Thymus (tissue), 11 donors: ENCODE results near the gene GPHA2. TPM values are rescaled to one million over a fixed set of nuclear protein-coding genes. Genes with fewer than 3 reads are reported as not detected.

ENCODE experiments used
- DNase-seq, 9 donors: peaks; one replicate each; pipeline ENCODE4 v3.0.0-alpha.2; 2013; ENCODE audit warnings: low spot score in 9 of 9, low read depth in 6 of 9, missing footprints in 1 of 9
- H3K27ac ChIP-seq, 2 donors: one replicate each; pipeline ENCODE4 v1.5.1; 2013; ENCODE audit warnings: control low read depth in 1 of 2, low read depth in 1 of 2, low read length in 1 of 2, mild to moderate bottlenecking in 1 of 2, moderate library complexity in 1 of 2
- H3K27me3 ChIP-seq, 2 donors: one replicate each; pipeline ENCODE4 v1.5.1; 2013; ENCODE audit warnings: low read length in 1 of 2; ENCODE audit not compliant: control insufficient read depth in 2 of 2, insufficient read depth in 1 of 2
- H3K36me3 ChIP-seq, 2 donors: one replicate each; pipeline ENCODE4 v1.5.1; 2013; ENCODE audit warnings: low read length in 1 of 2, mild to moderate bottlenecking in 1 of 2, moderate library complexity in 1 of 2; ENCODE audit not compliant: control insufficient read depth in 2 of 2, insufficient read depth in 2 of 2
- H3K4me1 ChIP-seq, 2 donors: one replicate each; pipeline ENCODE4 v1.5.1; 2013; ENCODE audit warnings: low read length in 2 of 2; ENCODE audit not compliant: control insufficient read depth in 2 of 2, insufficient read depth in 2 of 2
- H3K4me3 ChIP-seq, 2 donors: one replicate each; pipeline ENCODE4 v1.5.1; 2013; ENCODE audit warnings: low read length in 2 of 2, control low read depth in 1 of 2, mild to moderate bottlenecking in 1 of 2
- H3K9me3 ChIP-seq, 2 donors: one replicate each; pipeline ENCODE4 v1.5.1; 2013; ENCODE audit warnings: low read length in 1 of 2, mild to moderate bottlenecking in 1 of 2; ENCODE audit not compliant: control insufficient read depth in 2 of 2, insufficient read depth in 1 of 2
- WGBS: extraction: QIAGEN DNeasy Blood & Tissue Kit; methylation state at CpG from one replicate; pipeline ENCODE4 v1.1.7; 2013; 5-methylcytosine and 5-hydroxymethylcytosine counted together
- polyA plus RNA-seq: library from polyadenylated mRNA; stranded (reverse); fragments of 200-250 nt; gene quantifications from one replicate; pipeline ENCODE4 v1.2.3, GENCODE V29; 2013
- total RNA-seq: library from RNA; stranded (reverse); fragments of 120-200 nt; gene quantifications from one replicate; pipeline ENCODE4 v1.2.4, GENCODE V29; 2013
- donor health status: healthy.

GPHA2 gene
- total and polyA plus RNA-seq, 2 donors: 0.47 to 1.6 TPM

DNA sequence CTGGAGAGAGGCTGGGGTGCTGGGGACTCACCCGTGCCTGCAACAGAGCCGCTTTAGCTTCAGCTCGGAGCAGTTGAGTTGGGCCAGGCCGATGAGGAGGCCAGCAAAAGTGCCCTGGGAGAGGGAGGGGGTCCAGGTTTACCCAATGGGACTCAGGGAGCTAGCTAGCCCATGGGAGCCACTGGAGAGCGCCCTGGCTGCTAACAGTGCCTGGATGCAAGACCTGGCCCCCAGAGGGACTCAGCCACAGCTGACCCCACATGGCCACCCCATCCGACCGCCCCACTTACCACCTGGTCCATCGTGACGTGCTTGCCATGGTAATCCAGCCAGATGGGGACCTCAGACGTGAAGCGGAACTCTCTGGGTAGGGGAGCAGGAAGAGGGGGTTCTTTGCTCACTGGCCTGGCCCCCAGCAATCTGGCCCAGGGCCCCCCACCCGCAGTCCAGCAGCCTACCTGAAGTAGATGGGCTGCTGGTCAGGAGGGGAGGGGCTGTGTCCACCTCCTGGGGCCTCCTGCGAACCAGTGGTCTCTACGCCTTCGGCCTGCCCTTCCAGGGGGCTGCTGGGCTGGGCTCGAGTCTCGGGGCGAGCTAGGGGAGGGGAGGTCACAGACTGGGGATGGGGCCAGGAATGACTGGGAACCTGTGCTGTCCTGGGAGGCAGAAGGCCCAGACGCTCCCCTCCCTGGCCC is 38.2 kb downstream of the GPHA2 start:
- no peak overlapping the region for H3K4me3 ChIP-seq
- H3K4me1 ChIP-seq: peaks cover 0 to 7% of the 10 kb centered on the region in 2 donors
- H3K9me3 ChIP-seq: no peaks in the 10 kb centered on the region
- peaks cover 66 to 71% of the 10 kb centered on the region in 2 donors for H3K36me3 ChIP-seq
- H3K27me3 ChIP-seq: no peaks in the 10 kb centered on the region
- DNase-seq: no peak
- 98% methylated on average over 19 of the region's 19 CpGs for WGBS
- no peak overlapping the region for H3K27ac ChIP-seq

DNA sequence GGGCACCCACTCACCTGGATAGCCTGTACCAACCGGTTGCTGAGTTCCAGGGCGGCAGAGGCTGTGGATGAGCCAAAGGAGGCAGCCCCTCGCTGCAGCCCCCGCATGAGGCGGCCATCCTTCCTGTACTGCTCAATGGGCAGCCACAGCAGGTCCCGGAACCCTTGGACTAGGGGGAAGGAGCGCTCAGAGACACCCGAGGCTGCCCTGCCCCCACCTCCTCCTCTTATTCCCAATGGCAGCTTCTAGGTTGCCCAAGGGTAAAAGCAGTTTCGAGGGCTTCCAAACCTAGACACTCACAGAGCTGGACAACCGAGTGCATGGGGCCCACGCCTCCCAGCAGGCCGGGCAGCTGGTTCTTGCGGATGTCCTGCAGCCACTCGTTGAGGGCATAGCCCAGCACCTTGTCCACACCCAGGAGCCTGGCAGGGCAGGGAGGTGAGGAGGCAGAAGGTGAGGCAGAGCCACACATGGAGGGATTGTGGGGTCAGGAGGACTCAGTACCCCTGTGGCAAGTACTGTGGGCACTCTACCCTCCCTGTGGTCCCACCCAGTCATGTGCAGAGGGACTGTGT is 39.2 kb downstream of the GPHA2 start:
- DNase-seq: no peak
- H3K4me3 ChIP-seq: no peak overlapping the region
- peaks cover 57 to 61% of the 10 kb centered on the region in 2 donors for H3K36me3 ChIP-seq
- H3K4me1 ChIP-seq: peaks cover 0 to 10% of the 10 kb centered on the region in 2 donors
- H3K27me3 ChIP-seq: no peaks in the 10 kb centered on the region
- H3K9me3 ChIP-seq: no peaks in the 10 kb centered on the region
- WGBS: 96% methylated on average over 14 of the region's 14 CpGs
- H3K27ac ChIP-seq: no peak overlapping the region

DNA sequence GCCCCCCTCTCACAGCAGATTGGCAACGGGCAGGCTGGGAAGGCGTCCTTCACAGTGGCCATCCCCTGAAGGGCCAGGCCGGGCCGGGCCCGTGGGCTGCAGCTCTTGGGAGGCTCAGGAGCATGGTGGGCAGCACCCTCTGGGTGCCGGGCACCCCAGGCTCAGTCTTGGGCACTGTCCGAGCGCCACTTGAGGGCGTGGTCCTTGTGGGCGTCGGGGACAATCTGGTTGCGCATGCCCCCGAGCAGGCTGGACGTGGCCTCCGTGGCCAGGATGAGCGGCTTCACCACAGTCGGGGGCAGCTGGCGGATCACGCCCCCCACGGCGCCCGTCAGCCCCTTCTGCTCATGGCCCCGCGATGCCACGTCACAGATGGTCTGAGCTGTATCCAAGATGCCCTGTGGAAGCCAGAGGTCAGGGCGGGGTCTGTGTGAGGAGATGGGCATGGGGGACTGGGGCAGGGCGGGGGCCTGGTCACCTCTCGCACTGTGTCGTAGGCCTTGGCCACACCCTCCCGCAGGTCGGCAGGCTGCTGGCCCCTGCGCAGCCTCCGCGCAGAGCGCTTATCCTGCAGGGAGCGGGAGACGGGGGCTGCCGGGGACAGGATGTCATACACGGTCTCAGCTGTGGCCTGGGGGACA is 40.8 kb downstream of the GPHA2 start:
- Histone ChIP-seq H3K36me3 (peaks cover 42 to 47% of the 10 kb centered on the region in 2 donors), H3K4me1 (peaks cover 0 to 10% of the 10 kb centered on the region in 2 donors), H3K4me3 (no peak overlapping the region), H3K9me3 (no peaks in the 10 kb centered on the region), H3K27ac (no peak overlapping the region), H3K27me3 (no peaks in the 10 kb centered on the region)
- no peak for DNase-seq
- WGBS: 95% methylated on average over 39 of the region's 39 CpGs

DNA sequence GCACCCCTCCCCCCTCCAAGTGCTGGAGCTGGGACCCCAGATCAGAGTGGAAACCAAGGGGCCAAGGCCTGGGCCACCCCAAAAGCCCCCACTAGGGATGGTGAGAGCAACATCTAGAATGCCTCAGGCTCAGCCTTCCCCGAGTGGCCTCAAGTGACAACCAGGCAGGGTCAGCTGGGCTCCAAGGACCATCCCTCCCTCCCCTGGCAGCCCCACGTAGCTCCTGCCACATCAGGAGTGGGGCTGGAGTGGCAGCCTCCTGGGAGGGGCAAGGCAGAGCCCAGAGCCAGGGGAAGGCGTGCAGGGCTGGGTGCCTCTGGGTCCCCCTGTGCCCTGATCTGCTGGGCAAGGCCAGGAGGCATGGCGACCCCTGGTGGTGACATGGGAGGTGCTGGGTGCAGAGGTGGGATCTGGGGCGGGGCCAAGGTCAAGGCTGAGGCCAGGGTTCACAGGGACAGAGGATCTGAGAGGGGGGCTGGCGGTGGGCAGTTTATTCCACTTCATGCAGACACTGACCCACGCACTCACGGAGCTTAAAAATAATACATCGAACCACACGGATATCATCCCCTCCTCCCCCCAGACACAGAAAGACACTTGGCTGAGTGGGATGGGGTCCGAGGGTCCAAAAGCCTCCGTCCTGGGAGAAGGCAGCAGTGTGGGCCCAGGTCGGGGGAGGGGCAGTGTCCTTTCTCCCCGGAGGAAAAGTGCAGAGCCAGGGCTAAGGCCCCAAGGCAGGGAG is 41.5 kb downstream of the GPHA2 start:
- H3K27ac ChIP-seq: no peak overlapping the region
- H3K9me3 ChIP-seq: no peaks in the 10 kb centered on the region
- peak in 7 of 9 donors; percentile 69 to 92 (median 84) for DNase-seq
- H3K4me3 ChIP-seq: no peak overlapping the region
- 54% methylated on average over 14 of the region's 14 CpGs for WGBS
- H3K27me3 ChIP-seq: no peaks in the 10 kb centered on the region
- peaks cover 0 to 10% of the 10 kb centered on the region in 2 donors for H3K4me1 ChIP-seq
- peaks cover 37 to 44% of the 10 kb centered on the region in 2 donors for H3K36me3 ChIP-seq

DNA sequence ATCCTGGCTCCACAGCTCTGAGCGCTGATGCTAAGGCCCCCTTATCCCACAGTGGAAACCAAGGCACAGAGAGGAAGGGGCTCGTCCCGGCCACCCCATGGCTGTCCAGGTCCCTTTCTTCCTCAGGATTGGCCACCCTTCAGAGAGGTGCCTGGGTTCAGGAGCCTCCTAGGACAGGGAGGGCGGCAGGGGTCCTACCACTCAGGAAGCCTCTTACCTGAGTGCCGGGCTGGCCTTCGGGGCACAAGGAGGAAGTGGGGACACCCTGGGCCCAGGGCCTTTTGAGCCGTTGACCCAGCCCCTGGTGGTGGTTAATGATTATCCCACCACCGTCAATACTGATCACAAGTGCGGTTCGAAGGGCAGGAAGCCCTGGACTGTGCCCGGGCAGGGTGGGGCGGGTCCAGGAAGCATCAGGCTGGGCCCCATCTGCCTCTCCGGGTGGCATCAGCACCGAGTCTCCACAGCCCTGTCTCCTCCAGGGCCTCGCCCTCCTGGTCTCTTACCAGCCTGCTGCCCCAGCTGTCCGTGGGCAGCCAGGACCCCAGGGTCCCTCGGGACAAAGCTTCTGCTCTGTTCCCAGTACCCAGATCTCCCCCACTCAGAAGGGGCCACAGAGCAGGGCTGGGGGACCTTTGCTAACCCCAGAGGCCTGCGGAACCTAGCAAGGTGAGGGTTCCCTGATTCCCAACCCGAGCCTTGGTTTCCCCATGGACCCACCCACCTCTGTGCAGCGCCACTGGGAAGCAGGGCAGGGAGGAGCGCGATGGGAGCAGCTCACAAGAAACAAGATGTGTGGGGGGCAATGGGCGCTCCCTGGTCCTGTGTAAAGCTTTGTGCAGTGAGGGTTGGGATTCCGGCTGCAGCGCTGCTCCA is 42.3 kb downstream of the GPHA2 start:
- DNase-seq: no peak
- peaks cover 34 to 38% of the 10 kb centered on the region in 2 donors for H3K36me3 ChIP-seq
- WGBS: 92% methylated on average over 25 of the region's 25 CpGs
- peaks cover 0 to 10% of the 10 kb centered on the region in 2 donors for H3K4me1 ChIP-seq
- no peak overlapping the region for H3K27ac ChIP-seq
- no peaks in the 10 kb centered on the region for H3K9me3 ChIP-seq
- H3K27me3 ChIP-seq: no peaks in the 10 kb centered on the region
- no peak overlapping the region for H3K4me3 ChIP-seq

DNA sequence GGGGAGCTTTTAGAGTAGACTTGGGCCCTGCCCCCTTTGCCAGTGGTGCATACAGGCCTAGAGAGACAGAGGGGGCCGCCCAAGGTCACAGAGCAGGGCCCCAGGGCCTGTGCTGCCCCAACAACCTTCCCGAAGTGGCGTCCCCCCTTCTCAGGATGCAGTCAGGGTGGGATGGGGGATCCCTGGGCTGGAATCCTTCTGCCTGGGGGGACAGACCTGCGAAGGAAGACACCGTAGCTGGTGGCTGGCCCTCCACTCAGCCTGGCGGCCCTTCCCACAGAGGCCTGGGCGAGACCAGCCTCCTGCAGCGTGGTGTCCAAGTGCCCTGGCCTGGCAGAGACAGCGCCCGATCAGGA is 42.9 kb downstream of the GPHA2 start:
- Histone ChIP-seq H3K27me3 (no peaks in the 10 kb centered on the region), H3K4me1 (peaks cover 4 to 16% of the 10 kb centered on the region in 2 donors), H3K4me3 (no peak overlapping the region), H3K27ac (no peak overlapping the region), H3K9me3 (no peaks in the 10 kb centered on the region), H3K36me3 (peaks cover 28 to 31% of the 10 kb centered on the region in 2 donors)
- WGBS: 96% methylated on average over 10 of the region's 10 CpGs
- DNase-seq: no peak

DNA sequence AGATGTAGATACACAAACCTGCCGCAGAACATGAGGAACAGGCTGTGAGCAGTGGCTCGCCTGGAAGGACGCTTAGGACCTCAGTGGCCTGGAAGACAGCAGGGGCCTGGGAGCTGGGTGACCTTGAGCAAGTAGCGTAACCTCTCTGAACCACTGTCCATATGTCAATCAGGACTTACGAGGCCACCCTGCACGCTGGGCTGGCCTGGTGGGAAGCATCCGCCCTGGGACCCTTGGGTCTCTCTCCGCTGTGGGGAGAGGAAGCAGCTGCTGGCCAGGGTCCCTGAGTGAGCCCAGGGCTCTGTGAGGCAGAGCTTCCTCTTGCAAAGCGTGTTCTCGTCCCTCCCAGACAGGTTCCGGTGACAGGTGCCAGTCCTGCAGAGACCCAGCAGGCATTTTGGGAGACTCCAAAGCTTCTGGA is 43.3 kb downstream of the GPHA2 start:
- no peak overlapping the region for H3K27ac ChIP-seq
- WGBS: 83% methylated on average over 11 of the region's 11 CpGs
- no peak overlapping the region for H3K4me3 ChIP-seq
- H3K4me1 ChIP-seq: peaks cover 7 to 20% of the 10 kb centered on the region in 2 donors
- H3K9me3 ChIP-seq: no peaks in the 10 kb centered on the region
- H3K27me3 ChIP-seq: no peaks in the 10 kb centered on the region
- DNase-seq: no peak
- peaks cover 24 to 27% of the 10 kb centered on the region in 2 donors for H3K36me3 ChIP-seq

DNA sequence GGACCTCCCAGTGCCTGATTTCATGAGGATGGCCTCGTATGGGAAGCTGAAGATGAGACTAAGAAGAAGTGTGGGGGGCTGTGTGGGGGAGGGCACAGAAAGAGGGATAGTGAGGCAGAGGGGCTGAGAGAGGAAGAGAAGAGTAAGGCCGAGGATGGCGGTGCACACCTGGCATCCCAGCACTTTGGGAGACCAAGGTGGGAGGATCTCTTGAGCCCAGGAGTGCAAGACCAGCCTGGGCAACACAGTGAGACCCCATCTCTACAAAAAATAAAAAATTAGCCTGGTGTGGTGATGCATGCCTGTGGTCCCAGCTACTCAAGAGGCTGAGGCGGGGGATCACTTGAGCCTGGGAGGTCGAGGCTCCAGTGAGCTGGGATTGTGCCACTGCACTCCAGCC is 43.8 kb downstream of the GPHA2 start:
- H3K4me3 ChIP-seq: no peak overlapping the region
- H3K36me3 ChIP-seq: peaks cover 18 to 22% of the 10 kb centered on the region in 2 donors
- DNase-seq: no peak
- no peaks in the 10 kb centered on the region for H3K27me3 ChIP-seq
- no peak overlapping the region for H3K27ac ChIP-seq
- H3K4me1 ChIP-seq: peaks cover 7 to 22% of the 10 kb centered on the region in 2 donors
- 94% methylated on average over 5 of the region's 5 CpGs for WGBS
- H3K9me3 ChIP-seq: no peaks in the 10 kb centered on the region
